Suprapubic skin (tissue), 3 donors: ENCODE measurements around the gene HRH4.

Experiments used
- EP300 ChIP-seq: sonication (generic); formaldehyde crosslinking; IDR thresholded peaks from one replicate; pipeline ENCODE4 v1.6.1; 2017; ENCODE audit warnings: antibody characterized with exemption
- TF ChIP-seq, protein P1 (sequence below), 2 donors: fragments of 200-600 bp in 1 of 2; fragments of 450-650 bp in 1 of 2; sonication (generic) in 1 of 2; IDR thresholded peaks; one replicate each; pipeline ENCODE4 v1.5.1; 2016 to 2019; ENCODE audit warnings: antibody characterized with exemption in 2 of 2, mild to moderate bottlenecking in 1 of 2, moderate library complexity in 1 of 2

GRCh38 chr18:24456549-24456948 lies 3.9 kb upstream of the HRH4 start:
- TF ChIP-seq EP300 = no peak
- TF ChIP-seq, protein P1, sequence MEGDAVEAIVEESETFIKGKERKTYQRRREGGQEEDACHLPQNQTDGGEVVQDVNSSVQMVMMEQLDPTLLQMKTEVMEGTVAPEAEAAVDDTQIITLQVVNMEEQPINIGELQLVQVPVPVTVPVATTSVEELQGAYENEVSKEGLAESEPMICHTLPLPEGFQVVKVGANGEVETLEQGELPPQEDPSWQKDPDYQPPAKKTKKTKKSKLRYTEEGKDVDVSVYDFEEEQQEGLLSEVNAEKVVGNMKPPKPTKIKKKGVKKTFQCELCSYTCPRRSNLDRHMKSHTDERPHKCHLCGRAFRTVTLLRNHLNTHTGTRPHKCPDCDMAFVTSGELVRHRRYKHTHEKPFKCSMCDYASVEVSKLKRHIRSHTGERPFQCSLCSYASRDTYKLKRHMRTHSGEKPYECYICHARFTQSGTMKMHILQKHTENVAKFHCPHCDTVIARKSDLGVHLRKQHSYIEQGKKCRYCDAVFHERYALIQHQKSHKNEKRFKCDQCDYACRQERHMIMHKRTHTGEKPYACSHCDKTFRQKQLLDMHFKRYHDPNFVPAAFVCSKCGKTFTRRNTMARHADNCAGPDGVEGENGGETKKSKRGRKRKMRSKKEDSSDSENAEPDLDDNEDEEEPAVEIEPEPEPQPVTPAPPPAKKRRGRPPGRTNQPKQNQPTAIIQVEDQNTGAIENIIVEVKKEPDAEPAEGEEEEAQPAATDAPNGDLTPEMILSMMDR (IDR thresholded peaks at IDR 0.05) = no peak
